ENCODE results near the gene CACNA2D4. TPM values are rescaled to one million over a fixed set of nuclear protein-coding genes. Genes with fewer than 3 reads are reported as not detected.

CACNA2D4 gene
- total and polyA plus RNA-seq, 2 of the 13 experiments (the other 11 are each of a cell fraction or from before 2014, with no cell fraction given) = 14.2 to 136 TPM

- TF ChIP-seq ZNF451 (CRISPR knock-in tag; IDR thresholded peaks at IDR 0.05) (no peak), ATF4 (CRISPR knock-in tag; IDR thresholded peaks at IDR 0.05) (no peak), PAWR (CRISPR knock-in tag; IDR thresholded peaks at IDR 0.05; ENCODE audit: borderline replicate concordance) (no peak), ZNF441 (CRISPR knock-in tag; IDR thresholded peaks at IDR 0.05; ENCODE audit: borderline replicate concordance) (no peak), NR0B2 (CRISPR knock-in tag; IDR thresholded peaks at IDR 0.05) (no peak), ZNF672 (CRISPR knock-in tag; IDR thresholded peaks at IDR 0.05) (no peak), NBN (conservative IDR thresholded peaks at IDR 0.05) (no peak), SIX4 (CRISPR knock-in tag; IDR thresholded peaks at IDR 0.05) (no peak), KLF15 (CRISPR knock-in tag; IDR thresholded peaks at IDR 0.05; ENCODE audit: borderline replicate concordance) (no peak), SOX6 (IDR thresholded peaks at IDR 0.05) (no peak), SOX6 (CRISPR knock-in tag; IDR thresholded peaks at IDR 0.05) (0 out of 2 replicates have a peak, but pooled peaks have one; percentile 9), ZMYM3 (CRISPR knock-in tag; IDR thresholded peaks at IDR 0.05) (peak; percentile 90), AGO2 (optimal IDR thresholded peaks at IDR 0.05; ENCODE audit: low read depth, low read length) (peak; percentile 87), ISL2 (CRISPR knock-in tag; IDR thresholded peaks at IDR 0.05) (no peak), ZNF780A (CRISPR knock-in tag; IDR thresholded peaks at IDR 0.05) (no peak), ZHX1 (CRISPR knock-in tag; IDR thresholded peaks at IDR 0.05; ENCODE audit: low read depth) (0 out of 2 replicates have a peak, but pooled peaks have one; percentile 21), ZNF180 (CRISPR knock-in tag; IDR thresholded peaks at IDR 0.05; ENCODE audit: borderline replicate concordance, low read depth) (no peak), ZBTB1 (CRISPR knock-in tag; IDR thresholded peaks at IDR 0.05; ENCODE audit: borderline replicate concordance) (no peak), RNF219 (CRISPR knock-in tag; IDR thresholded peaks at IDR 0.05) (no peak), CCAR2 (optimal IDR thresholded peaks at IDR 0.05; ENCODE audit: low read depth, low read length) (no peak), SMARCE1 (IDR thresholded peaks at IDR 0.05; ENCODE audit: borderline replicate concordance) (no peak), TEAD2 (CRISPR knock-in tag; IDR thresholded peaks at IDR 0.05) (no peak), CCDC6 (CRISPR knock-in tag; IDR thresholded peaks at IDR 0.05) (peak; percentile 70), CENPX (CRISPR knock-in tag; IDR thresholded peaks at IDR 0.05) (no peak)
Observed at GRCh38 chr12:1795785-1796514, 122.5 kb downstream of the CACNA2D4 start (continued).
